Gastroesophageal sphincter (tissue), 3 donors: ENCODE results near the gene ST8SIA5.

Experiments used
- CTCF ChIP-seq, 4 experiments: fragments of 200-600 bp in 2 of 4; fragments of 450-650 bp in 2 of 4; sonication (generic) in 1 of 4; IDR thresholded peaks; one replicate each; pipeline ENCODE4 v1.5.1; 2017 to 2019; ENCODE audit warnings: antibody characterized with exemption in 4 of 4, mild to moderate bottlenecking in 2 of 4, moderate library complexity in 2 of 4
- POLR2AphosphoS5 ChIP-seq: sonication (generic); formaldehyde crosslinking; IDR thresholded peaks from one replicate; pipeline ENCODE4 v1.6.1; 2017; ENCODE audit warnings: antibody characterized with exemption

- TF ChIP-seq POLR2AphosphoS5, result no peak
- TF ChIP-seq CTCF (IDR thresholded peaks at IDR 0.05), result no peak
Observed at GRCh38 chr18:46716827-46717226, 40.0 kb downstream of the ST8SIA5 start.
